ENCODE data around the gene RBM4B.

RBM4B gene

GRCh38 chr11:66686801-66687750 lies 9.4 kb upstream of the RBM4B start:
- no peak for DNase-seq

- DNase-seq, result no peak
These were observed 8.6 kb upstream of the RBM4B start for GRCh38 chr11:66686100-66686785.

- no peak for DNase-seq
These were observed 7.8 kb upstream of the RBM4B start for GRCh38 chr11:66685276-66686099.

- no peak for DNase-seq
These were observed 6.9 kb upstream of the RBM4B start for GRCh38 chr11:66684635-66685034.

GRCh38 chr11:66683877-66684276 lies 6.2 kb upstream of the RBM4B start:
- no peak for DNase-seq

- DNase-seq, result no peak
These were observed 3.4 kb upstream of the RBM4B start for GRCh38 chr11:66680966-66681645.

GRCh38 chr11:66676931-66677598 lies 622 bp downstream of the RBM4B start:
- no peak for DNase-seq

- DNase-seq, result no peak
These were observed 1.3 kb downstream of the RBM4B start for GRCh38 chr11:66676282-66676919.

GRCh38 chr11:66674964-66675602 lies 2.6 kb downstream of the RBM4B start:
- DNase-seq, result no peak

- DNase-seq, result no peak
These were observed 6.9 kb downstream of the RBM4B start for GRCh38 chr11:66670816-66671215.

GRCh38 chr11:66665369-66665768 lies 12.3 kb downstream of the RBM4B start:
- DNase-seq, result no peak

- no peak for DNase-seq
These were observed 13.9 kb downstream of the RBM4B start for GRCh38 chr11:66663741-66664296.

- DNase-seq, result no peak
These were observed 17.9 kb downstream of the RBM4B start for GRCh38 chr11:66659763-66660162.

GRCh38 chr11:66653123-66653522 lies 24.6 kb downstream of the RBM4B start:
- no peak for DNase-seq

GRCh38 chr11:66652651-66653050 lies 25.0 kb downstream of the RBM4B start:
- no peak for DNase-seq

GRCh38 chr11:66651016-66651415 lies 26.7 kb downstream of the RBM4B start:
- no peak for DNase-seq

- DNase-seq, result no peak
These were observed 27.8 kb downstream of the RBM4B start for GRCh38 chr11:66649903-66650302.

GRCh38 chr11:66646828-66647227 lies 30.9 kb downstream of the RBM4B start:
- no peak for DNase-seq

- no peak for DNase-seq
These were observed 33.8 kb downstream of the RBM4B start for GRCh38 chr11:66643745-66644437.

- no peak for DNase-seq
These were observed 35.9 kb downstream of the RBM4B start for GRCh38 chr11:66641834-66642233.

All from activated T-cell treated with anti-CD3 and anti-CD28 coated beads, Interleukin-2, amount 50 U/mL, for 48 hours (primary cell).